K562 (cell line): ENCODE results near the gene GPR183. TPM values are rescaled to one million over a fixed set of nuclear protein-coding genes. Genes with fewer than 3 reads are reported as not detected.

ENCODE experiments used
- ELK1 ChIP-seq: sonication (generic); formaldehyde crosslinking; IDR thresholded peaks from 2 replicates; pipeline ENCODE4 v1.8.1; 2022; ENCODE audit warnings: missing genetic modification reagents
- ESRRB ChIP-seq: fragments of 250-450 bp; sonication (Bioruptor Pico); IDR thresholded peaks from 2 replicates; pipeline ENCODE4 v1.5.0; 2020; ENCODE audit warnings: mild to moderate bottlenecking, moderate library complexity, borderline replicate concordance
- GABPB2 ChIP-seq: fragments of 250-450 bp; sonication (Bioruptor Pico); conservative IDR thresholded peaks from 2 replicates; pipeline ENCODE4 v1.5.1; 2021; ENCODE audit warnings: mild to moderate bottlenecking
- HDAC3 ChIP-seq: fragments of 450-650 bp; IDR thresholded peaks from 2 replicates; pipeline ENCODE4 v1.6.1; 2018; ENCODE audit warnings: borderline replicate concordance, mild to moderate bottlenecking, moderate library complexity; ENCODE audit not compliant: partially characterized antibody
- HLTF ChIP-seq: fragments of 450-650 bp; IDR thresholded peaks from 2 replicates; pipeline ENCODE4 v1.6.1; 2016
- L3MBTL2 ChIP-seq: fragments of 450-650 bp; IDR thresholded peaks from 2 replicates; pipeline ENCODE4 v1.6.1; 2016; ENCODE audit warnings: mild to moderate bottlenecking, moderate library complexity
- NFYB ChIP-seq: IDR thresholded peaks from 2 replicates; pipeline ENCODE4 v1.6.1; 2011; ENCODE audit warnings: mild to moderate bottlenecking, moderate library complexity; ENCODE audit not compliant: insufficient read length; ENCODE audit errors: extremely low read depth
- REST ChIP-seq, 2 experiments: fragments of 450-650 bp; formaldehyde crosslinking in 1 of 2; IDR thresholded peaks; 2 replicates each; pipeline versions ENCODE4 v1.4.0 to v1.6.1; 2014 to 2020; ENCODE audit warnings: mild to moderate bottlenecking in 2 of 2, borderline replicate concordance in 1 of 2, low read depth in 1 of 2
- TAF9B ChIP-seq: fragments of 450-650 bp; IDR thresholded peaks from 2 replicates; pipeline ENCODE4 v1.6.1; 2018; ENCODE audit warnings: mild to moderate bottlenecking; ENCODE audit not compliant: partially characterized antibody
- TBL1XR1 ChIP-seq, 2 experiments: IDR thresholded peaks; 2 replicates each; pipeline ENCODE4 v1.6.1; 2012; ENCODE audit warnings: improper control_type of control experiment in 2 of 2, low read length in 2 of 2, mild to moderate bottlenecking in 1 of 2
- USF1 ChIP-seq: sonication (generic); formaldehyde crosslinking; IDR thresholded peaks from 2 replicates; pipeline ENCODE4 v1.9.0; 2022; ENCODE audit warnings: mild to moderate bottlenecking, missing genetic modification reagents
- ZMIZ1 ChIP-seq, 2 experiments: fragments of 150-350 bp in 1 of 2; IDR thresholded peaks; 2 replicates each; pipeline ENCODE4 v1.6.1; 2012 to 2016; ENCODE audit warnings: low read depth in 2 of 2, low read length in 2 of 2, mild to moderate bottlenecking in 1 of 2, moderate library complexity in 1 of 2
- ZNF143 ChIP-seq: sonication (generic); formaldehyde crosslinking; IDR thresholded peaks from 2 replicates; pipeline ENCODE4 v1.9.0; 2022; ENCODE audit warnings: mild to moderate bottlenecking, missing genetic modification reagents
- polyA plus RNA-seq, 8 experiments: library from polyadenylated mRNA; depleted of rRNA in 4 of 8; stranded (reverse) in 5 of 8; unstranded in 3 of 8; fragments of >200 nt; fragmentation: Nextera tagmentation in 2 of 8; fragmentation: Illumina TruSeq in 1 of 8; extraction: Ambion mirVana in 2 of 8; extraction: Trizol in 1 of 8; gene quantifications; 2 replicates each; pipeline versions ENCODE4 v1.2.1 to v1.2.3, GENCODE V29; 2011 to 2014; ENCODE audit warnings: inconsistent platforms in 1 of 8, missing spikeins in 1 of 8
- total RNA-seq, 7 experiments: library from RNA; depleted of rRNA in 6 of 7; stranded (reverse); fragments of >200 nt in 6 of 7; fragmentation: Illumina TruSeq in 2 of 7; extraction: Trizol in 2 of 7; gene quantifications; 2 replicates each; pipeline versions ENCODE4 v1.2.1 to v1.2.3, GENCODE V29; 2011 to 2021; ENCODE audit warnings: low replicate concordance in 1 of 7

Gene GPR183
- total and polyA plus RNA-seq, 9 of the 15 experiments (the other 6 are each of a cell fraction or from before 2014, with no cell fraction given): 1.3 to 10.2 (median 3.7) TPM

DNA sequence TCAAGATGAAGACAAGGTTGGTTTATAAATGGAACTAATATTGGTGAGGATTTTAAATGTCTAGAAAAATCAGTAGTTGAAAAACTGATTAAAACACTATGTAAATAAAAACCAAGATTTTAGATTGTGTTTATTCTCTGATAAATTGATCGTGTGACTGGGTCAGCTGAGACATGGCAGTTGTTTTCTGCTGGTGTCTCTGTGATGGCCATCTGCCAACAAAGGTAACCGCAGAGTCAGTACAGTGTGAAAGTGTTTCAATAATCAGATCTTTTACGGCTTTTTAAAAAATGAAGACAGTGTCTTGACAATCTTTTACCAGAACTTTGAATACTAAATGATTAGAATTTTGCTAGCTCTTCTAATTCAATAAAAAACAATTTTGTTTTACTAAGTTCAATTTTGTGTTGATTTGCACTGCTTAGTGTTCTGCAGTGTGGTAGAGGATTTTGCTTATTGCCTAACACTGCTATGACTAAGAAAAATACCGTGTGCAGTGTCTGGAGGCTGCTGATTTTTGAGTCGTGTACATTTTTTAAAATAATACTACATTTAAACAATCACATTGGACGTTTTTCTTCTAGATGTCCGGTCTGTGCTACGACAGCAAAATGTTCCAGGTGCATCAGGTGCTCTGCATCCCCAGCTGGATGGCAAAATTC lies 32.7 kb upstream of the GPR183 start (continued):
- TF ChIP-seq GABPB2 (CRISPR knock-in tag): no peak
- TF ChIP-seq TAF9B: no peak
- TF ChIP-seq USF1 (CRISPR knock-in tag): no peak
- TF ChIP-seq L3MBTL2: no peak
- TF ChIP-seq HDAC3: no peak
- no peak for TF ChIP-seq HLTF
- TF ChIP-seq ESRRB (CRISPR knock-in tag): no peak
- no peak for TF ChIP-seq ELK1
- TF ChIP-seq TBL1XR1 (IDR thresholded peaks at IDR 0.05; ENCODE audit: low read length in 2 of 2): no peak
- TF ChIP-seq ZMIZ1 (IDR thresholded peaks at IDR 0.05; ENCODE audit: low read depth in 2 of 2, low read length in 2 of 2): no peak
- no peak for TF ChIP-seq ZNF143
- TF ChIP-seq REST (IDR thresholded peaks at IDR 0.05; ENCODE audit: borderline replicate concordance): no peak
- TF ChIP-seq REST (CRISPR knock-in tag; IDR thresholded peaks at IDR 0.05; ENCODE audit: low read depth): no peak
- no peak for TF ChIP-seq NFYB
